Keratinocyte (primary cell): Measurements from ENCODE around the gene ZNF619. TPM values are rescaled to one million over a fixed set of nuclear protein-coding genes. Genes with fewer than 3 reads are reported as not detected.

Source experiments
- DNase-seq: peaks from one replicate; pipeline ENCODE4 v3.0.0-alpha.2; 2011; ENCODE audit warnings: low read depth, missing footprints, low spot score
- FAIRE-seq: peaks from 2 replicates; lab custom pipeline; 2011; peaks lifted over from hg19 to GRCh38; lab: Jason Lieb, UNC
- H2AFZ ChIP-seq: 2 replicates; pipeline ENCODE4 v1.6.0; 2012; ENCODE audit warnings: low read length, control low read depth, inconsistent platforms; ENCODE audit not compliant: control insufficient read depth
- H3K27ac ChIP-seq: 2 replicates; pipeline ENCODE4 v1.5.1; 2011; ENCODE audit warnings: low read length; ENCODE audit not compliant: control insufficient read depth, insufficient read depth
- H3K27me3 ChIP-seq: 3 replicates; pipeline ENCODE4 v1.6.0; 2011; ENCODE audit warnings: low read length; ENCODE audit not compliant: control insufficient read depth, insufficient read depth; ENCODE audit errors: extremely low read depth
- H3K36me3 ChIP-seq, 2 experiments: 2 replicates in 1 of 2; 3 replicates in 1 of 2; pipeline ENCODE4 v1.5.1; 2011; ENCODE audit warnings: low read length in 2 of 2, mild to moderate bottlenecking in 1 of 2; ENCODE audit not compliant: control insufficient read depth in 2 of 2, insufficient read depth in 2 of 2; ENCODE audit errors: extremely low read depth in 1 of 2
- H3K4me1 ChIP-seq: 3 replicates; pipeline ENCODE4 v1.5.1; 2011; ENCODE audit warnings: low read length; ENCODE audit not compliant: control insufficient read depth, insufficient read depth; ENCODE audit errors: extremely low read depth
- H3K4me2 ChIP-seq: 3 replicates; pipeline ENCODE4 v1.6.0; 2011; ENCODE audit warnings: low read depth, low read length; ENCODE audit not compliant: control insufficient read depth, insufficient read depth; ENCODE audit errors: extremely low read depth
- H3K4me3 ChIP-seq, 3 experiments: fragments of 200-600 bp in 1 of 3; sonication (generic) in 1 of 3; 2 replicates in 2 of 3; 3 replicates in 1 of 3; pipeline ENCODE4 v1.5.1; 2011 to 2016; ENCODE audit warnings: low read length in 3 of 3, mild to moderate bottlenecking in 3 of 3, control low read depth in 2 of 3, inconsistent platforms in 1 of 3, low read depth in 1 of 3, mixed read lengths in 1 of 3, mixed run types in 1 of 3, moderate library complexity in 1 of 3; ENCODE audit not compliant: control insufficient read depth in 2 of 3, insufficient read depth in 2 of 3; ENCODE audit errors: extremely low read depth in 1 of 3
- H3K79me2 ChIP-seq: 2 replicates; pipeline ENCODE4 v1.6.0; 2012; ENCODE audit warnings: low read length; ENCODE audit not compliant: control insufficient read depth, insufficient read depth
- H3K9ac ChIP-seq: 3 replicates; pipeline ENCODE4 v1.6.0; 2011; ENCODE audit warnings: low read length; ENCODE audit not compliant: control insufficient read depth, insufficient read depth; ENCODE audit errors: extremely low read depth
- H3K9me1 ChIP-seq: 3 replicates; pipeline ENCODE4 v1.6.0; 2011; ENCODE audit warnings: low read length; ENCODE audit not compliant: control insufficient read depth, insufficient read depth; ENCODE audit errors: extremely low read depth
- H3K9me3 ChIP-seq: 2 replicates; pipeline ENCODE4 v1.5.1; 2012; ENCODE audit warnings: low read depth, low read length; ENCODE audit not compliant: control insufficient read depth
- H4K20me1 ChIP-seq: 3 replicates; pipeline ENCODE4 v1.6.0; 2011; ENCODE audit warnings: low read length; ENCODE audit not compliant: control insufficient read depth, insufficient read depth; ENCODE audit errors: extremely low read depth
- CTCF ChIP-seq, 3 experiments: IDR thresholded peaks in 1 of 3; conservative IDR thresholded peaks in 1 of 3; optimal IDR thresholded peaks in 1 of 3; 2 replicates in 2 of 3; 3 replicates in 1 of 3; pipeline versions ENCODE3 to v1.5.1; 2011; ENCODE audit warnings: low read length in 3 of 3, mild to moderate bottlenecking in 3 of 3, moderate library complexity in 2 of 3, control low read depth in 1 of 3, inconsistent platforms in 1 of 3; ENCODE audit not compliant: insufficient read depth in 2 of 3; ENCODE audit errors: extremely low read depth in 1 of 3
- EZH2 ChIP-seq: IDR thresholded peaks from one replicate; pipeline ENCODE4 v1.6.1; 2012; ENCODE audit warnings: inconsistent platforms, mild to moderate bottlenecking, low read length, moderate library complexity
- dilution Hi-C: fragments of 300-500 bp; cut with MboI; formaldehyde crosslinking; loops from one replicate; pipeline ENCODE4 v1.7.0; 2020; ENCODE audit warnings: low sequenced_read_pairs; ENCODE audit not compliant: extremely low pct_ligation_motif_present
- polyA plus RNA-seq, 5 experiments: library from polyadenylated mRNA; depleted of rRNA in 3 of 5; stranded (reverse) in 3 of 5; stranded (forward) in 1 of 5; unstranded in 1 of 5; fragments of >200 nt; gene quantifications; 1 replicate in 1 of 5; 2 replicates in 3 of 5; 3 replicates in 1 of 5; pipeline versions ENCODE4 v1.2.1 to v1.2.3, GENCODE V29; 2011 to 2012; ENCODE audit warnings: missing spikeins in 2 of 5, low read depth in 1 of 5, low replicate concordance in 1 of 5

Gene ZNF619
- polyA plus RNA-seq, 1 donor (not counting 4 experiments of a cell fraction or from before 2014, with no cell fraction given) = 3.1 TPM

- no peak overlapping the region for H2AFZ ChIP-seq
- DNase-seq = no peak
- no peaks in the 10 kb centered on the region for H3K27me3 ChIP-seq
- dilution Hi-C loops = no loop called here
- TF ChIP-seq CTCF (optimal IDR thresholded peaks at IDR 0.05 in 1 of 3, IDR thresholded peaks at IDR 0.05 in 1 of 3, conservative IDR thresholded peaks at IDR 0.05 in 1 of 3; ENCODE audit: extremely low read depth in 1 of 3, insufficient read depth in 2 of 3, low read length in 3 of 3) = no peak
- no peak for TF ChIP-seq EZH2
- no peak overlapping the region for H3K9ac ChIP-seq
- H3K9me3 ChIP-seq = no peaks in the 10 kb centered on the region
- H3K4me3 ChIP-seq = no peak overlapping the region
- H3K79me2 ChIP-seq = peaks cover 9% of the 10 kb centered on the region
- no peaks in the 10 kb centered on the region for H3K9me1 ChIP-seq
- peaks cover 15% of the 10 kb centered on the region for H4K20me1 ChIP-seq
- FAIRE-seq = no peak
- no peak overlapping the region for H3K27ac ChIP-seq
- H3K4me1 ChIP-seq = no peaks in the 10 kb centered on the region
- H3K36me3 ChIP-seq = peaks cover 23 to 36% of the 10 kb centered on the region in 2 experiments
- no peak overlapping the region for H3K4me2 ChIP-seq
These were observed 12.4 kb upstream of the ZNF619 start for GRCh38 chr3:40464339-40465110.

DNA sequence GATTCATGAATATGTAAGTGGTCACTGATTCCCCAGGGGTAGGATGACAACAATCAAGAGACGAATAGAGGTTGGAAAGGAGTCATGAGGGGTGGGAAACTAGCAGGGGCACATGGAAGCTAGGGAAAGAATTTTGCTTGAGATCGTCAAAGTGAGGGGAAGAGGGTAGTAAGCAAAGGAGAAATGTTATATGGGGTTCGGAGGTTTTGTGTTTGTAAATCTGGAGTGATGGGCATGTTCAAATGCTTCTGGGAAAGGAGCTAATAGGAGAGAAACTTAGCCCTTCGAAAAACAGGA lies 11.9 kb upstream of the ZNF619 start:
- Histone ChIP-seq H3K79me2 (peaks cover 6% of the 10 kb centered on the region), H3K4me2 (no peak overlapping the region), H3K27me3 (no peaks in the 10 kb centered on the region), H3K36me3 (peaks cover 22 to 36% of the 10 kb centered on the region in 2 experiments), H3K4me3 (no peak overlapping the region), H3K4me1 (no peaks in the 10 kb centered on the region), H3K27ac (no peak overlapping the region), H3K9ac (no peak overlapping the region), H2AFZ (no peak overlapping the region), H3K9me1 (no peaks in the 10 kb centered on the region), H3K9me3 (no peaks in the 10 kb centered on the region), H4K20me1 (peaks cover 11% of the 10 kb centered on the region)
- no peak for DNase-seq
- no peak for FAIRE-seq
- no peak for TF ChIP-seq CTCF (optimal IDR thresholded peaks at IDR 0.05 in 1 of 3, IDR thresholded peaks at IDR 0.05 in 1 of 3, conservative IDR thresholded peaks at IDR 0.05 in 1 of 3; ENCODE audit: extremely low read depth in 1 of 3, insufficient read depth in 2 of 3, low read length in 3 of 3)
- TF ChIP-seq EZH2 = no peak
- dilution Hi-C loops = no loop called here
